Activated naive CD8-positive, alpha-beta T cell treated with anti-CD3 and anti-CD28 coated beads, Interleukin-2, amount 50 U/mL, for 16 hours (primary cell): ENCODE measurements around the gene ZNF423.

ENCODE experiments used
- DNase-seq: peaks from one replicate; pipeline ENCODE4 v3.0.0-alpha.2; 2020; ENCODE audit warnings: low read depth, low spot score

ZNF423 gene

DNA sequence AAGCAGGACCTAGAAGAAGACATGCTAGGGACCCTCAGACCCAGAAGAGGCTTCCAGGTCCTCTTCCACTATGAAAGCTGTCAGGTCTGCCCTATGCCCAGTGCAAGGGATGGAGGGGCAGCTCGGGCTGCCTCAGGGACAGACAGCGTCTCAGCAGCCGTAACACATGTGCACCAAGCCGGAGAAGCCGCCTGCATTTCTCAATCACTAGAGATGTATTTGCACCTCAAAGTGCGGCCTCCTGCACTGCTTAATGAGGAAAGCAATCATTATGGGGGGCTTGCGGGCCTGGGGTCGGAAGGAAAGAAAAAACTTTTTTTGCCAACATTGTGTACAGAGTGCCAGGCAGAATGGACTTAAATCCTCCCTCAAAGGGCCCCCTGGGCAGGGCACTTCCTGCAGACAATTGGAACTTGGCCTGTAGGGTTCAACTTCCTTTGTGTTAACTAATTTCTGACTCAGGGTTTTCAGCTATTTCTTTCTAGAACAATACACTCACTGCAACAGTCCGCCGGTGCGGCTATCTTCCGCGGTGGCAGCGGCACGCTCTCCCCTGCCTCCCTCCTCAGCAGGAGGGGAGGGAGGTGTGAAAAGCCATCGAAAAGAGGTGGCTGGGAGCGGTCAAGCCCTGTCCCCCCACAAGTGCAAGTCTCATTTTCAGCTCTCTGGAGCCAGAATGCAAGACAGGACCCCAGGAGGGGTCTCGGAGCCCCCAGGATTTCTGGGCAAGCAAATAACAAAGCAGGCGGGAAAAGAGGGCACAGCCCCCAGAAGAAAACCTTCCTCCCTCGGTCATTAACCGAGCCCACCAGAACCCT is 101.2 kb downstream of the ZNF423 start:
- DNase-seq = no peak

DNA sequence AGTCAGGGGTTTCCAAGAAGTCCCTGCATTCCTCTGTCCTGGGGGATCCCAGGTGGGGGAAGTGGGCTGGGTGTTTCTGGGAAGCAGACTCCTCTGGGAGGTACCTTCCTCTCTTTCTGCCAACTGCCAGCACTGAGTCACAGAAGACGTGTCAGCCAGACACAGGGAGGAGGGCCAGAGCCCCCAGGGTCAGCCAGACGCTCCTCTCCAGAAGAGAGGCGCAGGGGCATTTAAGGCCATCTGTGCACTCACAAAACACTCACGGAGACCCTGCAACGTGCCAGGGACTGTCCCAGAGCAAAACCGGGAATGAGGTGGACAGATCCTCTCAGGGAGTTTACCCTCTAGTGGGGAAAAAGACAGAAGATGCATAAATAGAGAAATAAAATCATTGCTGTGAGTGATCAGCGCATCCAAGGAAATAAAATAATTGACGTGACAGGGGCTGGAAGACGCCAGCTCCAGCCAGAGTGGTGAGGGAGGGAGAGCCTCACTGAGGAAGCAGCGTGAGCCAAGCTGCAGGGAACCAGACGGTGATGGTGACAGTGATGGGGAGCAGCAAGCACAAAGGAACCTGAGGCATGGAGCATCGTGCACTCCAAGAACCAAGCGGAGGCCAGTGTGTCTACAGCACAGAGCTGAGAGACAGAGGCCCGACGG is 105.4 kb downstream of the ZNF423 start:
- no peak for DNase-seq

DNA sequence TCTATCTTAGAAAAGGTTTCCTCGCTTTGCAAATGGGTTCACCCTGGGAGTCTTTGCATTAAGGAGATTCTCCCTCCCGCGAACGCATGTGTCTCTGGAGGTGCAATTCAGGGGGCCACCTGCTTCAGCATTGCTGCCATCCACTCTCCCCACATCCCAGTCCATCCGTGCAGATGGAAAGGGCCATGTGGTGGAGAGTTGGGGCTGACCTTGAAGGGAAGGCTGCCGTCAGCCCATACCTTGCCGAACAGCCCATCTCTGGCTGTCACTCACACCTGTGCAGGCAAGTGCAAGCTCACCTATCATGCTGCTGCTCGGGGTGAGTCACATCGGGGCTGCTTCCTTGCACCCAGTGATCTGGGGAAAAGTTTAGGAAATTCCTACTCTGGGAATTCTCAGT is 106.1 kb downstream of the ZNF423 start:
- DNase-seq = no peak

DNA sequence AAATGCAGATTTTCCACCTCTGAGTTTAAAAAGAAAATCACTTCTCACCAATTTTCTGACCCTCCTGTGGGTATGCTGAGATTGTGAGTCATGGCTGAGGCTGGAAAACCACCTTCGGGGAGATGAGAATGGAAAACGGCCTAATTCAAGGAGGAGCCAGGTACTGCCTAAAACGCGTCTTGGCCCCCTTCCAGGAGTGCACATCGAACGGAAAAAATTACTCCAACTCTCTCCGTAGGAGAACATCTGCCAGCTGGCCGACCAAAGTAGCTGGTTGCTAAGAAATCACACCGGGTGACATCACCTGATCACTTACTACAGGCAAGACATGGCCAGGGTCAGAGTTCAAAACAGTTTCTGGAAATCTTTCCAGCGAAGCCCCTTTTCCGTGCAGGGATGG is 107.6 kb downstream of the ZNF423 start:
- no peak for DNase-seq

DNA sequence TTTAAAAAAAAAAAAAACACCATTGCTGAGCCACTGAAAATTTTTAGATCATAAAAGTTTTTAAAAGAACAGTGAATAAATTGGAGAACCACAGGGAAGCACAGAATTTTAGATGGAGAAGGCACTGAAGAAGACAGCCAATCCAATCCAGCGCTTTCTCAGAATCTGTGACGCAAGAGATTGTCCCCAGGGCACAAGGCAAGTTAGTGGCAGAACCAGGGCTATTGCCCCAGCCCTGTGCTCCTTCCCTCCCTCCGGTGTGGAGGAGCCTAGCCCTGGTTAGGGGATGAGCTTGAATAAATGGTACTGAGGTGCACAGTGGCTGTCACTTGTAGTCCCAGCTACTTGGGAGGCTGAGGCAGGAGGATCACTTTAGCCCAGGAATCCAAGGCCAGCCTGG is 108.3 kb downstream of the ZNF423 start:
- DNase-seq = no peak

DNA sequence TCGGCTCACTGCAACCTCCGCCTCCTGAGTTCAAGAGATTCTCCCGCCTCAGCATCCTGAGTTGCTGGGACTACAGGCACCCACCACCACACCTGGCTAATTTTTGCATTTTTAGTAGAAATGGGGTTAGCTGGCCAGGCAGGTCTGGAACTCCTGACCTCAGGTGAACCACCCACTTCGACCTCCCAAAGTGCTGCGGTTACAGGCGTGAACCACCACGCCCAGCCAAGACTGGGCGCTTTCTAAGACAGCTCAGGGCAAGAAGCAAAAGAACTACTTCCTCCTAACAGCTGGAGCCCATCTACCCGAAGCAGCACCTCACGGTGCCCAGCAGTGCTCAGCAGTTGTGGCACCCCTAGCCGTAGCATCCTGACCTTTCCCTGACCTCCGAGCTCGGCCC is 109.4 kb downstream of the ZNF423 start:
- DNase-seq = no peak

DNA sequence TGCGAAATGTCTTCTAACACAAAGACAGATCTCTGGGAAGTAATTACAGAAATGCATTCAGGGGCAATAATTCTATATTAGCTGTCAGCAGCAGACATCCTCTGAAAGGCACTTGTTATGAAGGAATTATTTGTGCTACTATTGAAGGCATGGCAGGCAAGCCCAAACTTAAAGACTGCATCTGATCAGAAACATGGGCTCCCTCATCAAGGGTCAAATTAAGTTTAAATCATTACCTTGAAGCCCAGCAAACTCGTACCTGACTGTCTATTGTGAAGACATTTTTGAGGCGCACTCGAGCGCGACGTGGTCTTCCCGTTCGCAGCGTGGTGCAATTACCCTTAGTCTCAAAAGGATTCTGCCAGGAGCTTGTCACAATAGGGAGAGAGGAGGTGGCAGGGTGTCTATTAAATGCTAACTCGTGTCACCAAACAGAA is 110.6 kb downstream of the ZNF423 start:
- no peak for DNase-seq

DNA sequence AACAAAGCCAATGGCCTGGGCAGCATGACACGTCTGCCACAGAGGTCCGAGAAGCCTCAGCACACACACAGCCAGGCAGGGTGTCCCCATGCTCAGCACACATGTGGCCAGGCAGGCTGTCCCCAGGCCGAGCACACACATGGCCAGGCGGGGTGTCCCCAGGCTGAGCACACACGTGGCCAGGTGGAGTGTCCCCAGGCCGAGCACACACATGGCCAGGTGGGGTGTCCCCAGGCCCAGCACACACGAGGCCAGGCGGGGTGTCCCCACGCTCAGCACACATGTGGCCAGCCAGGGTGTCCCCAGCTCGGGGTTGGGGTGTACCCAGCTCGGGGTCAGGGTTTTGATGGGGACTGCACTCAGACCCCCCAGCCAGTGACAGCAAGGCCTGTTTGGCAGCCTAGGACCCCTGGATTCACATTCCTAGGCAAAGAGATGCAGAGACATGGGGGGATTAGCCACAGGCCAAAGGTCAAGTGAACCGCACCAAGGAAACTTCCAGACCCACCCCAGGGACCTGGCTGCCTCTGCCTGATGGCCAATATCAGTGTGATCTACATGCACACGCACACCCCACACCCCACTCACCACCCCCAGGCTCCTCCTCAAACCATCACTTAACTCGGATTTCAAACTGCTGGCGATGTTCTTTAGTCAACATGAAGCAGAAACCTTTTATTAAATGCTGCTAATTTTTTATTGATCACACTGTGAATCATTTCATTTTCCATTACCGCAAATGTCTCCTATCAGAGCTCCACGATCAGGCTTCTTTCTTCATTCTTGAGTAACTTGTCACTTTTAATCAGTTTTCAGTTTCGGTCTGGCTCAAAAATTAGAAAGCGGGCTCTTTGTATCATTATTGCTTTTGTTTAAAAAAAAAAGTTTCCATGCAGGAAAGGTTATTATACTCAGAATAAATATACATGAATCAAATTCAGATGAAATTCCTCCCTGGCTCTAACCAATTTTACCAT is 111.4 kb downstream of the ZNF423 start:
- DNase-seq = no peak

DNA sequence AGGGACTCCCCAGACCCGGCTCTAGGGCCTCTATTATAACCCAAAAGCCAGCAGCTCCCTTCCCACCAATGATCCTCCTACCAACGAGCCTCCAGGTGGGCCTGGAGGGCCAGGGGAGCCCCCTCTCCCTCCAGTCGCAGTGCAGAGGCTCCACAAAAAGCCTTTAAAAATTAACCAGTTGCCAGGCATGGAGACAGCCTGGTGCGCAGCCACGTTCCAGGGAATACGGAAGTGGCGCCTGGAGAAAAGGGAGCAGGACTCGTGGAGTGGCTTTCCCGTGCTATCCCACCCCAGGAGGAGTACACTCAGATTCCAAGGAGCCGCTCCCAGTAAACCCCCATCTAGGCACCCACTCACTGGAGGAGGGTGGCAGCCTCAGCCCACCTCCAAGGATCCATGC is 112.3 kb downstream of the ZNF423 start:
- DNase-seq = no peak

DNA sequence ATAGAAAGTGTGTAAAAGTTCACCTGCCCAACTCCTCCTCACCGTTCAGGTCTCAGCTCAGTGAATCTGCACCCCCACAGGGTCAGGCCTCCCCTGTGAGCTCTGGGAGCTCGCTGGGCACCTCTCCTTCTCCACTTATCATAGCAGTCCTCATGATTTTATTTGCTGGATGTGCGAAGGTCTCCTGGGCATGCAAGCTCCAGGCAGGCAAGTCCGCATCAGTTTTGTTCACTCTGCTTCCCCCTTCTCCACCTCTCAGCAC is 112.8 kb downstream of the ZNF423 start:
- no peak for DNase-seq

DNA sequence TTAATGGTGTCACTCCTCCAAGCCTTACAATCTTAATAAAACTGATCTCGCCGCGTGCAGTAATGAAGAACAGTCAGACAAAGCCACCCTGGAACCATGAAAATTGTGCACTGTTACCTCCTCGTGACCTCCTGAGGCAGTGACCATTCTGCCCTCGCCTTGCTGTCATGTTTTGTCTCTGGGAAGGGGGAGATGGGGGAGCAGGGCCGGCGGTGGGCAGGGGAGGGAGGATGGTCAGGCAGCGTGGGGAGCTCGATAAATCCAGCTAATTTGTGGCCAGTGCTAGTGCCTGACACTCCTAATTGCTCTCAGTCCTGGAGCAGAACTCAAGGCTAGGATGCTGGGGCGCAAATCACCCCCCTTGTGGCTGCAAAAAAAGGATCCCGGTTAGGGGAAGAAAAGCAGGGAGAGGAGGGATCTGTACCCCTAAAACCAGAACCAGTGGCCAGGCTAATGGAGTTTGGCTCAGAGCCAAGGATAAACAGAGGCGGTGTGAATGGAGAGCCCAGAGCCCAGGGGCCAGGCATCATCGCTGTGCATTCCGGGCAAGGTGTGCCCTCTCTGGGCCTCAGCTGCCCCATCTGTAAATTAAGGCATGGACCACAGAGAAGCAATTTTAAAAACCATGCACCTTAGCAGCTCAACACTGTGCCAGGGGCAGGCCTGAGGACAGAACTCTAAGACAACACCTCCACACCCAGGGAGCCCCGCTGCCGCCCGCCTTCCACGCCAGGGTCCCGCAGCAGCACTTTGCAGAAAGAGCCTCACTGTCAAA is 113.3 kb downstream of the ZNF423 start:
- DNase-seq = no peak

DNA sequence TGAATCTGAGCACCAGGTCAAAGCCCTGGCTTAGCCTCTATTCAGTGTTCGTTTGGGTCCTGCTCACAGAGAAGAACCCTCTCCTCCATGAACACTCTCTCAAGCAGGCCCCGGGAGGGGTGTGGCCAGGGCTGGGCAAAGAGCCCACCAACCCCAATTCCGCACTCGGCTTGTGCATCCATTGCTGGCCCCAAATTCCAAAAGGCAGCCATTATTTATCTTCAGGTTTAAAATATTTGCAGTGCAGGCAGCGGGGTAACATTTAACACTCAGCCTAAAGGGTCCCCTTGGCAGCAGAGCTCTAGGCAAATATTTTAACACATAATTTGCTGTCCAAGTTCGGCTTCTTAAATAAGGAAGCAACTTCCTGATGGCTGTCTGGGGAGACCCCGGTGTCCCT is 115.7 kb downstream of the ZNF423 start:
- no peak for DNase-seq

DNA sequence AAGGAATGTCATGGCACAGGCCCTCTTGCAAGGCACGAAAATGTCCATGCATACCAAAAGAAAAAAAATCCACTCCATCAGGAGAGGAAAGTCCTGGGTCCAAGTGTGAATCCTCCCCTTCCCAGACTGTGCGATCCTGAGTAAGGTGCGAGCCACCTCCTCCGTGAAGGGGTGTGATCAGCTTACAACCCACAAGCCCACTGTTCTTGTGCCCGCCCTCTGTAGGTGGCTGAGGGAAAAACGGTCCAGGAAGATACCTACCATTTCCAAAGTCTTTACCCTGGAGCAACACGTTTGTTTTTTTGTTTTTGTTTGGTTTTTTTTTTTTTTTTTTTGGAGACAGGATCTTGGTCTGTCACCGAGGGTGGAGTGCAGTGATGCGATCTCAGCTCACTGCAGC is 116.5 kb downstream of the ZNF423 start:
- DNase-seq = no peak

DNA sequence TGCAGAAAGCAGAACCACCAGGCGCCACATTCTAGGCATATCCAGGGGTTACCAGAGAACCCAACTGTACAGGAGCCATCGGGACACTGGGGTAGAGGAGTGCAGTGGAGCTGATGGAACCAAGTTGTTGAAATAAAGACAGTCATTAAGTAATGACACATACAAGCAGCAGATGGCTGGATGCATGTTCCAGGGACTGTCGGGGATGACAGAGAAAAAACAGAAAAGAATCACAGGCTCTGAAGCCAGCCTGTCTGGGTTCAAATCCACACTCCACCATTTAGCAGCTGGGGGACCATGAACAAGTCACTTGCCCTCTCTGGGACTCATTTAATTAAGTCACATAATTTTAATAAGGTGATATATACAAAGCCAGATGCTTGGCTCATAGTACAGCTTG is 117.1 kb downstream of the ZNF423 start:
- DNase-seq = no peak

DNA sequence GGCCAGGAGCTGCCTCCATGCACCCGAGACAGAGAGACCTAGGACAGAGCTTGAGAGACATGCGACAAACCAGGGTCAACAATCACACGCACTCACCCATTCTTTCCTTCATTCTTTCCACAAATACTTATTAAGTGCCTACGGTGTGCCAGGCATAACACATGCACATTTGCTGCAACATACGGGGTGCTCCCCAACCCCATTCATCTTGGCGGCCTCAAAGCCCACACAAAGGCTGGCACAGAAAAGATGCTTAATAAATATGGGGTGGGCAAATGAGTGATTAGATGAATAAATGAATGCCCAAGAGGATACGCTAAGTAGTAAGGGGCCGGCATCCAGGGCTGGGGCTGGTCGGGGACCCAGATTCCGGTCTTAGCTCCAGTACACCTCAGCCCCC is 117.9 kb downstream of the ZNF423 start:
- DNase-seq = no peak

DNA sequence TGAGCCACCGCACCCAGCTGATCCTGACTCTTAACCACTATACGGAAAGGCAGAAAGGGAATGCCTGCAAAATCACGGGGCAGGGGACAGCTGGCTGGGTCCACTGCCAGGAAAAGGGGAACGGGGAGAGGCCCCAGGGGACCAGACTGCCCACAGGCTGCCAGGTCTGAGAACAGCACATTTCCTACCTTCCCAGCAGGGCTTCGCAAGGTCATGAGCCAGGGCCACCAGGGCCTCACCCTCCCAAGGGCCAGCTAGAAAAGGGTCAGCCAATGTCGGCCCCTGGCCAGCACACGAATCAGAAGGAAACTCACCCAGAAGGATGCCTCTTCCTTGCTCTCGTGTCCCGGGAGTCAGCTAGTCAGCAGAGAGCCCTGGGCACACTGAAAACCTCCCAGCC is 118.4 kb downstream of the ZNF423 start:
- DNase-seq = no peak

DNA sequence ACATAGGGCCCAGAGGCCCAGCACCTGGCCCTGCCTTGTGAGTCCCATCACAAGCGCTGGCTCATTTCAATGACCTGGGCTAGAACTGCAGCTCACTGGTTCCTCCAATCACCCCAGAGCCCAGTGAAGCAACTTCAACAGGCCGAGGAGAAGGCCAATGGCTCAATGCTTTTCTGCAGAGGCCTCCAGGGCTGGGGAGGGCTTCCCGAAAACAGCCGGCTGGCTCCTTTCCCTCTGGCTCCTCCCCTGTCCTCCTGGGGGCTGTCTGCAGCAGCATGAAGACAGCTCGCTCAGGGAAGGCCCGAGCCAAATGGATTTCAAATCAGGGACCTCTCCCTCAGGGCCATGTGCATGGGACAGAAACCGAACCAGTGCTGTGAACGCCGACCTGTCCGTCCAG is 121.6 kb downstream of the ZNF423 start:
- DNase-seq = no peak

DNA sequence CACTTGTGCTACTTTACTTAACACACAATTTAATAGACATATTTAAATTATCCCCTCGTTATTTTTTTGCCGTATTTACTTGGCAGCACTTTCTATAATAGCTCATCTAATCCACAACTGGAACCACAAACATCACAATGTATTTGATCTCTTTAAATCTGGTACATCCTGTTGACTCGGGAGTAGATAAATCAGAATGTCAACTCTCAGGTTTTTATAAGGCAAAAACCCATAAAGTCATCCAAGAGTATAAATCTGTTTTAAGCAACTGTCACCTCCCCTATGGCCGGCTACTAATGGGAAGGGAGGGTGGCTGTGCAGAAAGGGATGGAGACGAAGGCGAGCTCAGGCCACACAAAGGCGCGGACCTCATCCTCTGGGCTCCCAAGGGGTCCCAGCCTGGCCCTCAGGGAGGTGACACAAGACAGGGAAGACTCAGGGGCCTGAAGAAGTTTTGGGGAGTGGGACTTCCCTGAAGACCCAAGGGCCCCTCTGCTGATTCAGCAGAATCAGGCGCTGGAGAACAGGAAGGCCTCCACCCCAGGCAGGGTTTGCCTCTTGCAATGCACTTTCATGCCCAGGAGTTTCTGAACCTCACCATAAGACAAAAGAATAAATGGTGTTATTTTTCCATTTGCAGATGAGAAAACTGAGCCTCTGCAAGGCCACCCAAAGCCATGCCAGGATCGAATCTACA is 122.5 kb downstream of the ZNF423 start:
- no peak for DNase-seq

DNA sequence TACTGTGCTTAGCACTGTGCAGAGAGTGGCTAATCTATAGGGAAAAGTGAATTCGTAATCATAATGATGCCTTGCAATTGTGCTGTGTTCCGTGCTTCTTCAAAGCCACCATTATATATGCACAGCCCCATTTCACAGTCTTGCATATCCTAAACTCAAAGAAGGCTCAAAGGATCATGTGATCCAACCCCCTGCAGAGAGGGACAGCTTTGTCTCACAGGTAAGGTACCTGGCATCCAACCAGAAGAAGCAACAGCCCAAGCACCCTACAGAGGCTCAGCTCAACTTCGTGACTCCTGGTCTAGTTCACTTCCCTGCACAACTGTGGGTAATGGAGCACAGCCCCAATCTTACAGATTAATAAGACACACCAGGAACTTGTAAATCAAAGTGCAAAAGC is 124.0 kb downstream of the ZNF423 start:
- DNase-seq = no peak

DNA sequence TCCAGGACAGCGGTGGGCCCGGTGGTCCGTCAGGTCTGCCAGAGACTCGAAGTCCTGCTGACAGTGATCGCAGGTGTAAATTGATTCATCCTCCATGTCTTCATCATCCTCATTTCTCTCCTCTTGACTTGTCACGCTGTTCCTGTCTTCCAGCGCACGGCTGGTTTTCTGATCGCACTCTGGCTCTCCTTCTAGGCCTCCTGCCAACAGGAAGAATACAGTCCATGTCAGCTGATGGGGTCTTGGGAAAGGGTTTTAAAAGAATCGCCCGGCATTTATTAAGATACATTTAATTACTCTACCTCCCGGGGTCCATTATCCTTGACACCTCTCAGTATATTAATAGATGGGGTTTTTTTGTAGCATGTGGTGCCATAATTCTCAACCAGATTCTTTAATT is 125.1 kb downstream of the ZNF423 start:
- DNase-seq = no peak

DNA sequence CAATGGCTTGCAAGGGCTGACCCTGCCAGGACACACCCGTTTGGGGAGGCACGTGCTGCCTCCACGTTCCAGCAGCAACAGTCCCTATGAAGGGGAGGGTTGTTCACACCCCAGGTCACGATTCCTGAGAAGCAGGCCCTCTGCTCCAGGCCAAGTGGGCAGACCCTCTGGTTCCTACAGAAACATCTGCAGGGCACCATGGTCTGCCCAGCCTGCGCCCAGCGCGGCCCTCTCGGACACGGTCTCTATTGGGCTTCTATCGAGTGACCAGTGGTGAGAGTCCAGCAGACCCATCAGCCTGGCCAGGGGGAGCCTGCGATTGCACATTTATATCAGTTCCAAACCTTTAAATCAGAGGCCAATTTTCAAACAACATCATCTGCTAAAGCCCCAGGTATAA is 128.3 kb downstream of the ZNF423 start:
- no peak for DNase-seq
